Measurements from ENCODE around the gene SPOPL.

The SPOPL gene

GRCh38 chr2:138600732-138601457, 99.3 kb downstream of the SPOPL start:
- DNase-seq, result no peak

GRCh38 chr2:138601458-138602165, 100.0 kb downstream of the SPOPL start:
- DNase-seq, result no peak

GRCh38 chr2:138602166-138602460, 100.5 kb downstream of the SPOPL start:
- no peak for DNase-seq

- DNase-seq, result no peak
These were observed 106.2 kb downstream of the SPOPL start for GRCh38 chr2:138607746-138608145.

GRCh38 chr2:138609446-138609845, 107.9 kb downstream of the SPOPL start:
- no peak for DNase-seq

- no peak for DNase-seq
These were observed 108.8 kb downstream of the SPOPL start for GRCh38 chr2:138610201-138610953.

- no peak for DNase-seq
These were observed 113.7 kb downstream of the SPOPL start for GRCh38 chr2:138615257-138615656.

- no peak for DNase-seq
These were observed 115.5 kb downstream of the SPOPL start for GRCh38 chr2:138617026-138617425.

GRCh38 chr2:138618971-138619370, 117.4 kb downstream of the SPOPL start:
- DNase-seq, result no peak

GRCh38 chr2:138620431-138620830, 118.9 kb downstream of the SPOPL start:
- no peak for DNase-seq

GRCh38 chr2:138621139-138621538, 119.6 kb downstream of the SPOPL start:
- DNase-seq, result no peak

- DNase-seq, result no peak
These were observed 121.0 kb downstream of the SPOPL start for GRCh38 chr2:138622613-138623012.
